Activated CD8-positive, alpha-beta memory T cell treated with anti-CD3 and anti-CD28 coated beads for 1 hour (primary cell): ENCODE measurements around the gene EMILIN1.
"Not testable (repeated sequence)": the region's sequence is repeated elsewhere in the genome, so short reads cannot be mapped to it uniquely, and the experiment has no call there.

Source experiments
- DNase-seq, 2 donors: peaks; one replicate each; pipeline ENCODE4 v3.0.0-alpha.2; 2020; ENCODE audit warnings: low read depth in 1 of 2; ENCODE audit errors: extremely low read depth in 1 of 2

Gene EMILIN1

DNA sequence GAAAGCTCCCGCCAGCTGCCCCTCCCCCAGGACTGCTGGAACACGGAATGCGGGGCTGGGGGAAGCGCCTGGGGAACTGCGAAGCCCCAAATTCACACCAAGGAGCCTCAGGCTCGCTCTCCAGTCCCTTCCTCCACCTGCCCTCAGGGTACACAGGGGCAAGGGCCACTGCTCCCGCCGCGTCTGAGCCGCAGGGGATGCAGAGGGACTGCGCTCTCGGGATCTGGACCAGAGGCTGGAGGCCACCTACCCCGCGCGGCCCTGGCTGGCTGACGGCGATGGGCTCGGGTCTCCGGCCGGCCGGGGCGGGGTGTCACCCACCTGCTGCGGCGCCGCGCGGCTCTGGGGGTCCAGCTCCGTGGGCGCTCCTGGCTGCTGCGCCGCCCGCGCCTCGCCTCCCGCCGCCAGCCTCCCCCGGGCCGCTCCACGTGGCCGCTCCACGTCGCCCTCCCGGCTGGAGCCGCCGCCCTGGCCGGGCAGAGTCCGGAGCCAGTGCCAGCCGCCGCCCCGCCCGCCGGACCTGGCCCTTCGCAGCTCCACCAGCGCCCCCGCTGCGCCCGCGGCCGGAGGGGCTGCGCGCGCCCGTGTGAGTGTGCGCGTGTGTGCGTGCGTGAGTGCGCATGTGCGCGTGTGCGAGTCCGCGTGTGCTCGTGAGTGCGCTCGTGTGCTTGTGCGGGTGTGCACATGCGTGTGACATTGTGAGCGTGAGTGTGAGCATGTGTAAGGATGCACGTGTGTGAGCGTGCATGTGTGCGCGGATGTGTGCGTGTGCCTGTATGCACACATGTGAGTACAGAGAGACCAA is 40.3 kb downstream of the EMILIN1 start, which contains the start of gene CGREF1:
Gene CGREF1 (minus strand): TSS at position 604 of the 805 bp plus-strand sequence. CDS start 14,762 bp downstream, outside the sequence.
- DNase-seq, result no peak

DNA sequence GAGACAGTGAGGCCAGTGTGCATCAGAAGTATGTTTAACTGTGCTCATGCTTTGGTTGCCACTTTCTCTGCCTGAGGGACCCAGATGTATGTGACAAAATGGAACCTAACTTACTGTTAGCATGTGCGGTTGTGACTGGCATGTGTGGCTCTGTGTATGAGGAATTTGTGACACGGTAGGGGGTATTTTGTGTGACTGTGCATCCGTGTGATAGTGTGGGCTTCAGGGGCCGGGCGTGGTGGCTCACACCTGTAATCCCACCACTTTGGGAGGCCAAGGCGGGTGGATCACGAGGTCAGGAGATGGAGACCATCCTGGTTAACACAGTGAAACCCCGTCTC is 40.9 kb downstream of the EMILIN1 start:
- not testable (repeated sequence) for DNase-seq

DNA sequence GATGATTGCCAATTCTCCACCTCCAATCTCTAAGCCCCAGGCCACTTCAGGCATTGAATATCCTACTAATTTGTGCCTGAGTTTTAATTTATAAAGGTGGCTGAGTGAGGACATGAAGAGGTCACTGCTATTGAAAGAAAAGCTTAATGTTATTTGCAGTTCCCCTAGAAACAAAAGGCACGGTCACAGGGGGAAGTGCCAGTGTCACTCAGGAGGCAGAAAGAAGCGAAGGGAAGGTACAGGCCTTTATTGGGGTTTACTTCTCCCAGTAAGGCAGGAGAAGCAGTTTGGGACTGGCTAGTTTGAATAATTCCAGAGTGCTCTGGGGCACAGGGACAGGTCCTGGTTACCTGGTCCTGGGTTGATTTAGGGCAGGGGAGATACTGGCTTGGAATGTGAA is 43.5 kb downstream of the EMILIN1 start:
- no peak for DNase-seq

DNA sequence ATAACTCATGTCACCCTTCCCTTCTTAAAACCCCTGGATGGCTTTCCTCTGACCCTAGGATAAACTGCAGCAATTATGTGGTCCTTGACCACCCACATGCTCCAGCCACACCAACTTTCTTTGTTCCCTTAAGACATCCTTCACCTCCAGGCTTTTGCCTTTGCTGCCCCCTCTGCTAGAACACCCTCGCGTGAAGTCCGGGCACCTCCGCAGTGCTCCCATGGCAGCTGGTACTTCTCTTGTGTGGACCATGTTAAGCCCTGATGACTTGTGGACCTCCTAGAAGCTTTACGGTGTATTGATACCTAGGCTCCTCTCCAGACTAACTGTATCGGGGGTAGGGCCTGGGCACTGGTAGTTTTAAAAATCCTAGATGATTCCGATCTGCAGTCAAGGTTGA is 44.4 kb downstream of the EMILIN1 start:
- DNase-seq, result no peak

DNA sequence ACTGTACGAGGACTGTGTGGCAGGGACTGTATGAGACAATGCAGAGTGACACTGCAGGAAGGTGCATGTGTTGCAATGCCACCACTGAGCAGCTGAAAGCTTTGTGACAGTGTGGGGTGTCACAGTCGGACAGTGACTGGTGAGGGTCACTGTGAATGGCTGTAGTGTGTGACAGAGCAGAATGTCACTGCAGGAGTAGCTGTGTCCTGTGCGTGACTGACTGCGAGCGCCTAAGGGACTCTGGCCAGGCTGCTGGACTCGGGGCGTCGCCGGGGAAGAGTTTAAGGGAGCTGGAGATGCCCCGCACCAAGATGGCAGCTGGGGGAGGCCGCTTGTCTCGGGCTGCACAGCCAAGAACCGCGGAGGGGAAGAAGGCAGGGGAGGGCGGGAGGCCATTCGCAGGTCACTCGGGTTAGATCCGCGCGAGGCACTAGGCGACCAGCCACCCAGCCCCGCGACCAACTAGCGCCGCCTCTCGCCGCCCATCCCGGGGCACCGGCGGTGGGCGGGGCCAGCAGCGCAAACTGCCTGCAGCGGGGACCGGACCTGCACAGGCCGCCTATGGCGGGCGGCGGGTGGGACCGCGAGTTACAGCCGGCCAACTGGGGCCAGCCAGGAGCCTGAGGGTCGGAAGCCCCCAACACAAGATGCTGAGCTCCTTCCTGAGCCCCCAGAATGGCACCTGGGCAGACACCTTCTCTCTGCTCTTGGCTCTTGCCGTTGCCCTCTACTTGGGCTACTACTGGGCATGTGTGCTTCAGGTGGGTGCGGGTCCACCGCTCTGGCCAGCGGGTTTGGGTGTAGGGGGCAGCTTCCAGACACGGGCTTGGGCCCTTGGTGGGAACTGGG is 45.1 kb downstream of the EMILIN1 start, which contains the start of gene ABHD1:
Gene ABHD1 (plus strand): TSS at position 514 of the 849 bp plus-strand sequence. CDS start 134 bp downstream, at position 648.
- peak; percentile 27 to 45 for DNase-seq

GRCh38 chr2:27125104-27125503 is 46.7 kb downstream of the EMILIN1 start:
- DNase-seq, result no peak

DNA sequence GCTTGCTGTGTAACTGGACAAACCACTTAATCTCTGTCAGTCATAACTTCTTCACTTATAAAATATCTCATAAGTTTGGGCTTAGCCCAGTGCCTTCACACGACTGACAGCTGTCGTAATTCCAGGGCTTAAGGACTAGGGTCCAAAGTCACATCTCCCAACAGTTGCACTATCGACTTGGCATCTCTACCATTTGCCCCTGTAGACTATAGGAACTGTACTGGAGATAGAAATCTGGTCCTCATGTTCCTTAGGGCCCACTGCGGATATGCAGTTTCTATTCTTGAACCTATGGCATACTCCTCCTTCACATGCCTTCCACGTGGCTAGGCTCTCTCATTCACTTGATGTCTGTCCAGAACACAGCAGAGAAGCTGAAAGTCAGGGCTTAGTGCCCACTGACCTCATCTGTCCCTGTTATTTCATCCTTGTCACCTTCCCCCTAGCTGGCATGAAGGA is 47.9 kb downstream of the EMILIN1 start:
- DNase-seq, result no peak

GRCh38 chr2:27127883-27128667 is 49.7 kb downstream of the EMILIN1 start:
- no peak for DNase-seq

GRCh38 chr2:27128668-27129571 is 50.5 kb downstream of the EMILIN1 start:
- no peak for DNase-seq

- DNase-seq, result no peak
Measured at GRCh38 chr2:27130396-27130795, 52.0 kb downstream of the EMILIN1 start.

DNA sequence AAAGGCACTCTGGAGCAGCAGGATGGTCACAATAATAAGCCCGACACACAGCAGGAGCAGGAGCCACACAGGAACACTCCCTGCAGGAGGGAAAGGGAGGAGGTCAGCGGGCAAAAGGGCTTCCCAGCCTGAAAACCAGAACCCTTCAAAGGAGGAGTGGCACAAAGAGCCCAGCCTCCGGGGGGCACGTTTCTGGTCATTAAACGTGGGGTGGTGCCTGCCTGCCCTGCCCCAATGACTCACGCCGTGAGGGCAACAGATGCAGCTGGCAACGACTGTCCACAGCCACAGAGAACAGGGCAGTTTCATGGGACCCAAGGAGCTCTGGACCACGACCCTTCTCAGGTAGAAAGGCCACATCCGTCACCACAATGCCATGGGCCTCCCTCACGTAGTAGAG is 53.0 kb downstream of the EMILIN1 start:
- DNase-seq, result no peak

- DNase-seq, result no peak
Measured at GRCh38 chr2:27133195-27133875, 54.9 kb downstream of the EMILIN1 start.

- DNase-seq, result peak; percentile 91 to 98
Measured at GRCh38 chr2:27133905-27134780, 55.7 kb downstream of the EMILIN1 start, which contains the start of gene PREB. Gene PREB (minus strand): TSS chr2:27134636. CDS start chr2:27134421, 215 bp downstream.

DNA sequence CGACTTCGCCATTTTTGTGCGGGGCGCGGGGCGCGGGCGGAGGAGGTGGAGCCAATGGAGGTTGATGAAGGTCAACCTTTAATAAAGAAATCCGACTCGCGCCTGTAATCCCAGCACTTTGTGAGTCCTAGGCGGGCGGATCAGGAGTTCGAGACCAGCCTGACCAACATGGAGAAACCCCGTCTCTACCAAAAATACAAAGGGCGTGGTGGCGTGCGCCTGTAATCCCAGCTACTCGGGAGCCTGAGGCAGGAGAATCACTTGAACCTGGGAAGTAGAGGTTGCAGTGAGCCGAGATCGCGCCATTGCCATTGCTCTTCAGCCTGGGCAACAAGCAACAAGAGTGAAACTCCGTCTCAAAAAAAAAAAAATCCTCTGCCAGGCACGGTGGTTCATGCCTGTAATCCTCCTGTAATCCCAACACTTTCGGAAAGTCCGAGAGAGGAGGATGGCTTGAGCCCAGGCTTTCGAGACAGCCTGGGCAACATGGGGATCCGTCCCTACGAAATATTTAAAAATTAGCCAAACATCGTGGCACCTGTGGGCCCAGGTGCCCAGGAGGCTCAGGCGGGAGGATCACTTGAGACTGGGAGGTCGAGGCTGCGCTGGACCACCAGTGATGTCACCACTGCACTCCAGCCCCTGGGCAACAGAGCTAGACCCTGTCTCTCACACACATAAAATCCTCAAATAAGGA is 56.5 kb downstream of the EMILIN1 start:
- no peak for DNase-seq

DNA sequence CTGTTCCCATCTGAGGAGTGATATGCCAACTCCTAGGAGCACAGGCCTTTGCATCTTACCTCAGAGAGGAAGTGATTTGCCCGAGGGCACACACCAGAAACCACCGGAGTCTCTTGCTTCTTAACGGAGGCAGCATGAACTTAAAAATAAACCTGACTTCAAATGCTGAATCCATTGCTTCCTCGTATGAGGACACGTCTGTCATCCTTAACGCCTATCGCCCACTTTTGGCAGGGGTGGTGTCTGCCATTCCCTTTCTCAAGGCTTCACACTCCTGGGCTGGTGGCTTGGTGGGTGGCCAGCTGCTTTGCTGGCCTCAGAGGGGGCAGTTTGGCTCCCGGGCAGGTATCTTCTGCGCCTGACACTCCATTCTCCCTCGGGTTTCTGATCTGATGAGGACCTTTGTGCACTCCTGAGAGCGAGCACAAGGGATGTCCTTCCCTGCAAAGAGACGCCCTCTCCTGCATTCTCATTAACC is 57.1 kb downstream of the EMILIN1 start:
- DNase-seq, result no peak
